KMS-11 (cell line): Measurements from ENCODE around the gene MDFIC2.

Source experiments
- H2AFZ ChIP-seq: fragments of 200-600 bp; sonication (generic); 2 replicates; pipeline ENCODE4 v1.6.1; 2016; ENCODE audit warnings: antibody characterized with exemption, mixed run types, low read depth
- H3K27ac ChIP-seq: fragments of 200-600 bp; sonication (generic); 2 replicates; pipeline ENCODE4 v1.6.1; 2016; ENCODE audit warnings: mild to moderate bottlenecking, mixed run types
- H3K27me3 ChIP-seq: fragments of 200-600 bp; sonication (generic); 2 replicates; pipeline ENCODE4 v1.6.1; 2017; ENCODE audit warnings: mild to moderate bottlenecking, low read depth, mixed run types, moderate library complexity; ENCODE audit not compliant: insufficient read depth
- H3K36me3 ChIP-seq: fragments of 200-600 bp; sonication (generic); 2 replicates; pipeline ENCODE4 v1.6.1; 2017; ENCODE audit warnings: mild to moderate bottlenecking, mixed run types; ENCODE audit not compliant: insufficient read depth
- H3K4me1 ChIP-seq: fragments of 200-600 bp; sonication (generic); 2 replicates; pipeline ENCODE4 v1.6.1; 2016; ENCODE audit warnings: mild to moderate bottlenecking, low read depth, mixed run types; ENCODE audit not compliant: poor library complexity, severe bottlenecking
- H3K4me2 ChIP-seq: fragments of 200-600 bp; sonication (generic); 2 replicates; pipeline ENCODE4 v1.7.0; 2016; ENCODE audit warnings: mild to moderate bottlenecking, mixed run types
- H3K4me3 ChIP-seq: fragments of 200-600 bp; sonication (generic); IDR thresholded peaks from 2 replicates; pipeline ENCODE4 v1.6.1; 2017; ENCODE audit warnings: low read depth, low read length, mixed read lengths; ENCODE audit not compliant: insufficient read depth
- H3K79me2 ChIP-seq: fragments of 200-600 bp; sonication (generic); 2 replicates; pipeline ENCODE4 v1.6.1; 2016; ENCODE audit warnings: low read depth, mixed run types; ENCODE audit not compliant: insufficient read depth
- H3K9ac ChIP-seq: fragments of 200-600 bp; sonication (generic); 2 replicates; pipeline ENCODE4 v1.6.1; 2016; ENCODE audit warnings: mild to moderate bottlenecking, mixed run types
- H4K20me1 ChIP-seq: fragments of 200-600 bp; sonication (generic); 2 replicates; pipeline ENCODE4 v1.6.1; 2016; ENCODE audit warnings: mild to moderate bottlenecking, mixed run types; ENCODE audit not compliant: insufficient read depth
- TF ChIP-seq, protein P1 (sequence below): fragments of 200-600 bp; sonication (generic); conservative IDR thresholded peaks from 2 replicates; pipeline ENCODE4 v1.6.1; 2017; ENCODE audit warnings: low read depth, mild to moderate bottlenecking, antibody characterized with exemption, low read length, moderate library complexity, mixed read lengths

The MDFIC2 gene

DNA sequence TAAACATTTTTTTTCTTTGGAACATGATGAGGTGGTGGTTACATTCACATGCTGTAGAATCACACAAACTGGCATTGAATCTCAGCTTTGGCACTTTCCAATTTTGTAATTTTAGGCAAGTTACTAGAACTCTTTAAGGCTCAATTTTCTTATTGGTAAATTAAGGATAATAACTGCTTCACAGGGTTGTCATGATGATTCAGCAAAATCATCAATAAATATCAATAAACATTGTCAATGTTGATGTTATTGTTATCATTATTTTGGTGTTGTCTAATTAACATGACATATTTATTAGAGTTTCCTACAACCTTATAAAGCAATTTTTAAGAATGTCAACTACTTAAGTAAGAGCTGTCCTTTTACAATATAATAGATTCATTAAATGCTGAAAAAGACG lies 1.6 kb downstream of the MDFIC2 start:
- H4K20me1 ChIP-seq: no peaks in the 10 kb centered on the region
- no peaks in the 10 kb centered on the region for H3K27me3 ChIP-seq
- H3K27ac ChIP-seq: no peak overlapping the region
- no peaks in the 10 kb centered on the region for H3K4me1 ChIP-seq
- H3K4me3 ChIP-seq: no peak overlapping the region
- H3K4me2 ChIP-seq: no peak overlapping the region
- H3K79me2 ChIP-seq: no peaks in the 10 kb centered on the region
- H2AFZ ChIP-seq: no peak overlapping the region
- TF ChIP-seq, protein P1, sequence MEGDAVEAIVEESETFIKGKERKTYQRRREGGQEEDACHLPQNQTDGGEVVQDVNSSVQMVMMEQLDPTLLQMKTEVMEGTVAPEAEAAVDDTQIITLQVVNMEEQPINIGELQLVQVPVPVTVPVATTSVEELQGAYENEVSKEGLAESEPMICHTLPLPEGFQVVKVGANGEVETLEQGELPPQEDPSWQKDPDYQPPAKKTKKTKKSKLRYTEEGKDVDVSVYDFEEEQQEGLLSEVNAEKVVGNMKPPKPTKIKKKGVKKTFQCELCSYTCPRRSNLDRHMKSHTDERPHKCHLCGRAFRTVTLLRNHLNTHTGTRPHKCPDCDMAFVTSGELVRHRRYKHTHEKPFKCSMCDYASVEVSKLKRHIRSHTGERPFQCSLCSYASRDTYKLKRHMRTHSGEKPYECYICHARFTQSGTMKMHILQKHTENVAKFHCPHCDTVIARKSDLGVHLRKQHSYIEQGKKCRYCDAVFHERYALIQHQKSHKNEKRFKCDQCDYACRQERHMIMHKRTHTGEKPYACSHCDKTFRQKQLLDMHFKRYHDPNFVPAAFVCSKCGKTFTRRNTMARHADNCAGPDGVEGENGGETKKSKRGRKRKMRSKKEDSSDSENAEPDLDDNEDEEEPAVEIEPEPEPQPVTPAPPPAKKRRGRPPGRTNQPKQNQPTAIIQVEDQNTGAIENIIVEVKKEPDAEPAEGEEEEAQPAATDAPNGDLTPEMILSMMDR: no peak
- H3K36me3 ChIP-seq: no peaks in the 10 kb centered on the region
- no peak overlapping the region for H3K9ac ChIP-seq

DNA sequence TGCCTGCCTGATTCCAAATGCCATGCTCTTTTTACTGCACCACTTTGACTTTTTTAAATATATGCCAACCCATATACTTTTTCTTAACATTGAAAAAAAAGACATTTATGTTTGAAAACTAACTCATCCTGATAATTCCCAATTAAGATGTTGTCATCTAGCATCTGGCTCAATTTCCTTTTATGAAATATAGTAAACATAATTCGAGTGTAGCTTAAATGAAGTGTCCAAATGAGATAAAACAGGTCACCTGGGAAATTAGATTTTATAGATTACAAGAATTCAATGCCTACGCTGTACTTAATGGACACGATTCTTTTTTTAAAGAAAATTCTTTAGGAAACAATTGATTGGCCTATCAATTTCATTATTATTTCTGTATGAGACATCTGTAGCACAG lies 2.8 kb downstream of the MDFIC2 start:
- Histone ChIP-seq H3K4me1 (no peaks in the 10 kb centered on the region), H4K20me1 (no peaks in the 10 kb centered on the region), H3K4me2 (no peak overlapping the region), H3K79me2 (no peaks in the 10 kb centered on the region), H2AFZ (no peak overlapping the region), H3K27me3 (no peaks in the 10 kb centered on the region), H3K9ac (no peak overlapping the region), H3K4me3 (no peak overlapping the region), H3K27ac (no peak overlapping the region), H3K36me3 (no peaks in the 10 kb centered on the region)
- TF ChIP-seq, protein P1: no peak

GRCh38 chr3:70308760-70309159 lies 3.7 kb downstream of the MDFIC2 start:
- Histone ChIP-seq H3K27me3 (no peaks in the 10 kb centered on the region), H3K9ac (no peak overlapping the region), H3K4me2 (no peak overlapping the region), H3K79me2 (no peaks in the 10 kb centered on the region), H3K4me3 (no peak overlapping the region), H2AFZ (no peak overlapping the region), H4K20me1 (no peaks in the 10 kb centered on the region), H3K4me1 (no peaks in the 10 kb centered on the region), H3K27ac (no peak overlapping the region), H3K36me3 (no peaks in the 10 kb centered on the region)
- TF ChIP-seq, protein P1: no peak

- Histone ChIP-seq H3K36me3 (no peaks in the 10 kb centered on the region), H3K4me2 (no peak overlapping the region), H3K4me1 (no peaks in the 10 kb centered on the region), H3K79me2 (no peaks in the 10 kb centered on the region), H3K4me3 (no peak overlapping the region), H2AFZ (no peak overlapping the region), H3K27me3 (no peaks in the 10 kb centered on the region), H4K20me1 (no peaks in the 10 kb centered on the region), H3K27ac (no peak overlapping the region), H3K9ac (no peak overlapping the region)
- TF ChIP-seq, protein P1: no peak
Measured at GRCh38 chr3:70306736-70307135, 5.7 kb downstream of the MDFIC2 start.

- Histone ChIP-seq H3K27ac (no peak overlapping the region), H3K4me2 (no peak overlapping the region)
Measured at GRCh38 chr3:70298385-70298784, 14.1 kb downstream of the MDFIC2 start.

More at GRCh38 chr3:70298385-70298784, 14.1 kb downstream of the MDFIC2 start:
- no peak overlapping the region for H2AFZ ChIP-seq
- H3K9ac ChIP-seq: no peak overlapping the region
- H3K79me2 ChIP-seq: no peaks in the 10 kb centered on the region
- no peaks in the 10 kb centered on the region for H3K36me3 ChIP-seq
- no peaks in the 10 kb centered on the region for H3K27me3 ChIP-seq
- H3K4me1 ChIP-seq: no peaks in the 10 kb centered on the region
- no peak overlapping the region for H3K4me3 ChIP-seq
- H4K20me1 ChIP-seq: no peaks in the 10 kb centered on the region
- TF ChIP-seq, protein P1: no peak
